HK-2 (cell line): Measurements from ENCODE around the gene ABCG4.
A peak's percentile ranks its signal among the peaks of the same experiment; 100 is the strongest.
"Not testable (repeated sequence)": the region's sequence is repeated elsewhere in the genome, so short reads cannot be mapped to it uniquely, and the experiment has no call there.

Experiments used
- DNase-seq: peaks from one replicate; pipeline ENCODE4 v3.0.0-alpha.2; 2018; ENCODE audit not compliant: unreplicated experiment

Gene ABCG4

DNA sequence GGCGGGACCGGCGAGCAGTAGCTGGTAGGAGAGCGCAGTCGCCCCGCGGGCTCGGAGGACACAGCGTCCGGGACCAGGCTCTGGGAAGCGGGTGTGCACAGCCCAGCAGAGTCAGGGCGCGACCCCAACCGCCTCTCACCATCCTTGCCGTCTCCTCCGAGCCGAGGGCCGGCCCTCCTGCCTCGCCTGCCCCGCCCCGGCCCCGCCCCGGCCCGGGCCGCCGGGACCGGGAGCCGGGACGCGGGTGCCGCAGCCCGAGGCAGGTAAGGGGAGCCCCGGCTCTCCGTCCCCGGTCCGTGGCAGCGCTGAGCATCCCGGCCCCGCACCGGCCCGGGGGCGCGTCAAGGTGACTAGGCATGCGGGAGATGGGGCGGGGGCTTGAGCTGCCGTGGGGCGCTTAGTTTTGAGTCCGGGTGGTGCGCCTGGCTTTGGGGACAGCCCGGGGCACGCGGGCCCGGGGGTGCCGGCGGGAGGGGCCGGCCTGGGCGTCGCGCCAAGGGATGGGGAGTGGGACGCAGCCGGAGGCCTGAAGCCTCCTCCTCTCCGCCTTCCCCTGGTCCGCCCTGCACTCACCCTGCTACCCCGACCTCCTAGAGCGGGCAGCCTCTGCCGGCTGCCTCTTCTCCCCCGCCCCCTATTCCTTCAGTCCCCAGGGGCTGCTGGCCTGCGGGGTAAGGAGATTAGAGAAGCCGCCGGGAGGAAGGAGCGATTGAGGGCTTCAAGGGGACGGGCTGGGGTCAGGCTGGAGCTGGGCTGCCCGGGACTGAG is at the start of gene ABCG4:
ABCG4 (plus strand) TSS at position 35 of the 768 bp plus-strand sequence. CDS start 914 bp downstream, outside the sequence.
- no peak for DNase-seq

DNA sequence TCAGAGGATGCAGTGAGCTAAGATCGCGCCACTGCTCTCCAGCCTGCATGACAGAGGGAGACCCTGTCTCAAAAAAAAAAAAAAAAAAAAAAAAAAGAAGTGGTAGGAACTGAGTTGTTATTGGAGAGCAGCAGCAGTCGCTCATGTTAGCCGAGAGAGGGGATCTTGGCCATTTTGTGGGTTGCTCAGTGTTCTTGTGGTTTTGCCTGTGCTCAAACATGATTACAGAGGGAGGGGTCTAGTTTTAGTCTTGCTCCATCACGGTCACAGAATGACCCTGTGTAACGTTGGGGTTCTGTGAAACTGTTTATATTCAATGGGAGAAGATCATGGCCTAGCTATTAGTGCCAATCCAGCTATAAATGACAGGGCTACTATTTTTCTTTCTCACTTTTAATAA is 49.1 kb upstream of the ABCG4 start:
- DNase-seq, result no peak

DNA sequence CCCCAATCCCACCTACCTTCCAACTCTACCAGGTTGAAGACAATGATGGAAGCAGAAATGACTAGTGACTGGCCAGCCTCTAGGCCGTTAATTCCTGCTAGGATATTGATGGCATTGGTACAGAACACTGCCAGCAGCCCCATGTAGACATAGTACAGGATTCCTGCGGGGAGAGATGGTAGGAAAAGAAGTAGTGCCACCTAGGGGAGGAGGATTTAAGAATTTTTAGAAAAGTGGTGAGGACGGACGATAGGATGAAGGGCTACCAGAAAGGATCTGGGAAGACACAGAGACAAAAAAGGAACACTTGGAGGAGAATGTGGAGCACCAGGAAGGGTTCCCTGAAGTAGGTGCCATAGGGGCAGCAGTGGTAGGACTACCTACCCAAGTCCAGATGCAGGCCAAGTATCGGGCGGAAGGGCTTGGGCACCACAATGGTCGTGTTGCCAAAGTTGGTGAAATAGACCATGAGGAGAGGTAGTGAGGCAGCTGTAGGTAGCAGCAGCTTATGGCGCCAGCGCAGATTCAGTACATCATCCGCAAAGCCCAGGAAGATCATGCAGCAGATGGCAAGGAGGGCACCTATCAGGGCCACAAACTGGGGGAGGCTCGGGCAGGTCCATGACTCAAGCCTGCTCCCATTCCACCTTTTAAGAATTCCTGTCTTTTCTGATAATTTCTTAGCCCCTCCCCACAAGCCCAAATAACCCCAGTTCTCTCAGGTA is 48.4 kb upstream of the ABCG4 start:
- DNase-seq, result no peak

DNA sequence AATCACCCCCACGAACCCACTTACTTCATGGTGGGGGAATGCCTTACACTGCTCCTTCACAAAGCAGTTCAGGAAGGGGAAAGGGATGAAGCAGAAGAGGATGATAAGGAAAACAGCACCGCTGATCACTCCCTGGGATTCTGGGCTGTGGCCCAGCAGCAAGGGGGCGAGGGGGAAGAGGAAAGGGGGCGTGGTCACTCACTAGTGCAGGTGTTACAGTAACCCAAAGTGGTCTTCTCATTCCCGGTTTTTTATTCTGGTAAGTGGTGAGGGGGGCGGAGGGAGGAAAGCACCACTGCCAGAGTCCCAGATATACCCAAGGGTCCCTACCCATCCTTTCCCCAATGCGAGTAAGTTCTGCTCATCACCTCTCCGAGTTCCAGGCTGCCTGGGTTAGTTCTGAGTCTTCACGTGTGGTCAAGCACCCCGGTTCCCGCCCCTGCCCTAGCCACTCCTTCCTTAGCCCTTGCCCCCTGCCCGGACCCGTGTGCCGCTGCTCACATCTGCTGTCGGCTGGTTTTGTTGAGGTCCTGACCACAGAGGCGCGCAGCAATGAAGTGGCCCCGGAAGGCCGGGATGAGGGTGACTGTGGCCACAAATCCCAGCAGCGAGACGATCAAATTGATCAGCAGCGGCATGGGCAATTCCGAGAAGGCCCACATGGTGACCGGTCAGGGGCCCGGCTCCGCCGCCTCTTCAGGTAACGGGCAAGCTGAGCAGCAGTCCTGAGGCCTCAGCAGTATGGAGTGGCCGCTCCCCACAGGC is 47.7 kb upstream of the ABCG4 start:
- DNase-seq, result no peak

DNA sequence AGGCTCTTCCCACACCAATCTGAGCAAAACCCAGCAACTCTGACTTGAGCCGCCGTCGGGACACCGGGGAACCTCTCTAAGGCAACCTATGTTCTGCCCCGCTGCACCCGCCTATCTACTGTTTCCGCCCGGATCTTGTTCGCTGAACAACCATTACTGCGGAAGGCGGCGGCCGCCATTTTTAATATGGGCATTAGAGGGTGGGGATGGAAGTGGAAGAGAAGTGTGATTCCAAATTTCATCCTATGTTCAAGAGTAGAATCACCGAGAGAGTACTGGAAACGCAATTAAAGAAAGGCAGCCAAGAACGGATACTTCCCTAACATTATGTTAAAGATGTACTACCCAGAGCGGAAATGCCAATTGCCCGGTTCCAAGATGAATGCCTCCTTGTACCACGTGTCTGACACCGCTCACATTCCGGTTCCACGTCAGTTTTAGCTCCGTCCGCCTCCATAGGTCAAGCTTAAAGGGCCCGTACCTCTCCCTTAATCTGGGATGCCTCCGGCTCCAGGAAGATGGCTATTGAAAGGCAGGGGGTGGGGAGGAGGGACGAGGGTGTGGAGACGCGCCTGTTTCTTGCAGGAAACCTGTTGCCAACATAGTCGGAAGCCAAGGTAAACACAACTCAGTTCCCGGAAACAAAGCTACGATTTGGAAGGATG is 47.0 kb upstream of the ABCG4 start, which contains the start of gene DPAGT1:
DPAGT1 (minus strand) TSS at position 95 of the 665 bp plus-strand sequence. CDS start 198 bp downstream, outside the sequence.
- peak; percentile 79 for DNase-seq

DNA sequence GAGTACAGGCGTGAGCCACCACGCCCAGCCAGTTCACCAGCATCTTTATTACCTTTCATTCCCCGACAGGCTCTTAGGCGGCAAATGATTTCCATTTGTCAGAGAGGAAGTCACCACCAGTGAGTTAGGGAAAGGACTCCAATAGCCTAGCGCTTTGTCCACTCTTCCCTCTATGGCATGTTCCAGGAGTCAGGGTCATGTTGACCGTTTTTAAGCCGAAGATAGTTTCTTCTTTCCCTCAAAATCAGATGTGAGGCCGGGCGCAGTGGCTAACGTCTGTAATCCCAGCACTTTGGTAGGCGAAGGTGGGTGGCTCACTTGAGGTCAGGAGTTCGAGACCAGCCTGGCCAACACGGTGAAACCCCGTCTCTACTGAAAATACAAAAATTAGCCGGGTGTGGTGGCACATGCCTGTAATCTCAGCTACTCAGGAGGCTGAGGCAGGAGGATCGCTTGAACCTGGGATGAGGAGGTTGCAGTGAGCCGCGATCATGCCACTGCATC is 45.6 kb upstream of the ABCG4 start:
- not testable (repeated sequence) for DNase-seq

DNA sequence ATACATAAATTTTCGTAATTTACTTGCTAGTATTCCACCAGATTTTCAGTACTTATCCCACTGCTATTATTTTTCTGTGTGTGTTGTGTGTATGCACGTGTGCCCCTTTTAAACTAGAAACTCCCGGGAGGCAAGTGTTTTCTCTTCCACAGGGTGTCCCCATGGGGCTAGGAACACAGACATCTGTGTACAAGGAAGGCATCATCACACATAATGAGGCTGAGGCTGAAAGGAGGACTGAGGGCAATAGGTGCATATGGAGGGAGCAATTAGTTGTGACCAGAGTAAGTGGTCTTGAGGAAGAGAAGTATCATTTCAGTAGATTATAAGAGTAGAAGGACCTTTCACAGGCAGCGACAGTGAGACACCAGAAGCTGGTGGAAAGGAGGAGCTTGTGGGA is 45.1 kb upstream of the ABCG4 start:
- DNase-seq, result no peak

DNA sequence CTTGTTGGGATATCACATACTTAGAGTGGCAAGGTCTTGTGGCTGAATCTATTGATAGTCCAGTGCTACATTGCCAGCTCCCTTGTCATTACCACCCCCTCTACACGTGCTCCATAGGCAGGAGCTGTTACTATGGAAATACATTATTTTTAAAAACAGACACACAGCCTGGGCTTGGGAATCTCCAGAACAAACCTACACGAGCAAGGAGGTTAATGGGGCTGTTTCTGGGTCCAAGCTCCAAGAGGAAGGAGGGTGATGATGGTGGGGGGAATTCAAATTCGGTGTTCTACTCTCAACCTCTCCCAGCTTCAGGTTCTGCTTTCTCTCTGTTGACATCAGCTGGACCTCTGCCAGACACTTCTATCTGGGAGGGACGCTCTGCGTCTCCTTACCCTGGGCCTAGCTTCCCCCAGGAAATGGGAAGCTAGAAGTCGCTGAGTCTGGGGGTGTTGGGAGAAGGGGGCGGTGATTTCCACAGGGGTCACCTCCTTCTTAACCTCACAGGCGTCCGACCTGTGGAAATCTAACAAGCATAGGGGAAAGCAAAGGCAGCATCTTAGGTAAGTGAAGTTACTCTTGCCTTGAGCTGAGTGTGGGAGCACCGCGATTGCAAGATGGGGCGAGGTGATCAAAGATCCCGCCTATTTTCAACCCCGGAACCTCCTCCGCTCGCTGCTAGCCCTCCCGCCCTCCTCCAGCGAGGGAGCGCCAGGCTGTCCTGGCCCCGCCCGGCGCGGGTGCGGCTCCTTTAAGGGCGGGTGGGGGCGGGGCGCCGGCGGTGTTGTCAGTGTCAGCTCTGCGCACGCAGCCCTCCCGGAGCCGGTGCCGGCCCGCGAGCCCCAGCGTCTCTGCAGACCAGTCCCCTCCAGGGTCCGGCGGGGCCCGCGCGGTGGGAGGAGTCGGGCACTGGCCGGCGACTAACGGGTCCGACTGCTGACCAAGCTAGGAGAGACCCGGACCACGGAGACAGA is 42.0 kb upstream of the ABCG4 start, which contains the start of gene C2CD2L:
C2CD2L (plus strand) TSS at position 781 of the 974 bp plus-strand sequence. CDS start 398 bp downstream, outside the sequence.
- peak; percentile 84 for DNase-seq

DNA sequence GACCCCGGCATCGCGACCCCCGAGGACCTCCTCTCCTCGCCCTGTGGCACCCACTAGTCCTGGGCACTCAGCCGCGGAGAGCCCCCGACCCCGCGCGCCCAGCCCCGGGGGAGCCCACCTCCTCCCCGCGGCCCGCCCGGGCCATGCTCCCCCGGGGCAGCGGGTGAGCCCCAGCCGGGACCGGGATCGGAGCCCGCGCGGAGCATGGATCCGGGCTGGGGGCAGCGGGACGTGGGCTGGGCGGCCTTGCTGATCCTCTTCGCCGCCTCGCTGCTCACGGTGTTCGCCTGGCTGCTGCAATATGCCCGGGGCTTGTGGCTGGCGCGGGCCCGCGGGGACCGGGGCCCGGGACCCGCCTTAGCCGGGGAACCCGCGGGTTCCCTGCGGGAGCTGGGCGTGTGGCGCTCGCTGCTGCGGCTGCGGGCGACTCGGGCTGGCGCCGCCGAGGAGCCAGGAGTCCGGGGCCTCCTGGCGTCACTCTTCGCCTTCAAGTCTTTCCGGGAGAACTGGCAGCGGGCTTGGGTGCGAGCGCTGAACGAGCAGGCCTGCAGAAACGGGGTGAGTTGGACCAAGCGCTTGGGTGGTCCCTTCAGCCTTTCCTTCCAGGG is 41.2 kb upstream of the ABCG4 start:
- DNase-seq, result no peak

DNA sequence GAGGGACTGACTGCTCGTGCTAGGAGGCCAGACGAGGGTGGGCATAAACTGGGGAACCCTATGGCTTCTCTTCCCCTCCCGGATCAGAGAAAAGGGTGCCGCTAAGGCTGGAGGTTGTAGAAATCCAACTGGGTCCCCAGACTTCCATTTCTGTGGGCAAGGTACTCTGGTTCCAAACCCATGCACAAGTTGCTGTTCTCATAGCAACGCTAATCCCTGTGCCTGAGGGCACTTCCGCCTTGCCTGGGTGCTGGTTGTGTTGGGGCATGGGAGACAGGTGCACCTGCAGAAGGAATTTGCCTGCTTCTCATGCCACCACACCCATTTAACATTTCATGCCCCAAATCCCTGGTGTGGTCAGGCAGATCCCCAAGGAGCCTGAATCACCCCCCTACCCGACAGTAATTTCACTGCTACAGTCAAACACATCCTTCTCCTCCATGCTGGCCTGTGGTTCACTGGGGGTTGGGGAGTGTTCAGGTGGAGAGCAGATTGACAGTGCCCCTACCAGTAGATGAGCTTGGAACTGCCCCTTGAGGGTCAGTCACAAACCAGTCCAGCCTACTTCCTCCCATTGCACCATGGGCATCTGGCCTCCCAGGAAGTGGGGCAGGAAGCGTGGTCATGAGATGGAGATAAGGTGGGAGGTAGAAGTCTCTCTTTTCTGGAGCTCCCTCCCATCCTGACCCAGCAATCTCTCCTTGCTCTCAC is 40.6 kb upstream of the ABCG4 start:
- DNase-seq, result peak; percentile 34

DNA sequence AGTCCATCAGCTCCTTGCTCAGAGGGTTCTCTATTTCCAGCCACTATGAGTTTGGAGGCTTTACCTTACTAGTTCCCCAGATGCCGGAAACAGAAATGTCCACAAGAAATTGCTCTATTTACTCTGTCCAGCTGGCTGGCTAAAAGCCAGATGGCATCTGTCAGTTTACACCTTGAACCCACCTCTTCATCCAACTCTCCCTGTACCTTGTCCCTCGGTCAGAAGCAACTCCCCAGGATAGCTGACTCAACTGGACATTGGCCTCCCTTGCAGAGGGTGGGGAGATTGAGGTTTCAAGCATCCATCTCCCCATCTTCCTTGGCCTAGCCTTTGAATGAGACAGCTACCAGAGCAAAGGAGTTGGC is 40.0 kb upstream of the ABCG4 start:
- DNase-seq, result no peak

DNA sequence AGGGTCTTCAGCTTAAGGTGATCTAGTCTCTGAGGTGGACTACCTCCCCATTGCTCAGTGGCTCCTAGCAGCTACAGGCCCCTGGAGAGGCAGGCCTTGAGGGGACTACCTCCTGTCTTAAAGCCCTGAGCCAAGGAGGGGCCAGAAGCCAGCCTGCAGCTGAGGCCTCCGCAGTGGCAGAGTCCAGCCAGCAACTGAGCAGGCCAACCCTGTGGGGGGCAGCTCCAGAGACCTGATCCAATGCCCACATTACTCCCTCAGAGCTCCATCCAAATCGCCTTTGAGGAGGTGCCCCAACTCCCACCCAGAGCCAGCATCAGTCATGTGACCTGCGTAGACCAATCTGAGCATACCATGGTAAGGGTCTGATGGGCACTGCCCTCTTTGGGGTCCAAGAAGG is 39.0 kb upstream of the ABCG4 start:
- DNase-seq, result no peak

DNA sequence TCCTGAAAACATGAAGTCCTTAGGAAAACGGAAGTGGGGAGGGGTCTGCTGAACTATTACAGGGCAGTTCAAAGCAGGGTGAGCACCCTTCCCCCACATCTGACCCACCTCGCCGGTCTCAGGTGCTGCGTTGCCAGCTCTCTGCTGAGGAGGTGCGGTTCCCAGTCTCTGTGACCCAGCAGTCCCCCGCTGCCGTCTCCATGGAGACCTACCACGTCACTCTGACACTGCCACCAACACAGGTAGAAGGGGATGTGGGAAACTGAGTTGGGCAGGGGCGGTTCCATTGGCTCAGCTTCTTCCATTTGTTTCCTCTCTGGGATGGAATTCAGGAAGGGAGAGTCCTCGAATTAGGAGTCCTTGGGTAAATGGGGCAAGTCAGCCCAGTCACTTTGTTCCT is 38.4 kb upstream of the ABCG4 start:
- no peak for DNase-seq

DNA sequence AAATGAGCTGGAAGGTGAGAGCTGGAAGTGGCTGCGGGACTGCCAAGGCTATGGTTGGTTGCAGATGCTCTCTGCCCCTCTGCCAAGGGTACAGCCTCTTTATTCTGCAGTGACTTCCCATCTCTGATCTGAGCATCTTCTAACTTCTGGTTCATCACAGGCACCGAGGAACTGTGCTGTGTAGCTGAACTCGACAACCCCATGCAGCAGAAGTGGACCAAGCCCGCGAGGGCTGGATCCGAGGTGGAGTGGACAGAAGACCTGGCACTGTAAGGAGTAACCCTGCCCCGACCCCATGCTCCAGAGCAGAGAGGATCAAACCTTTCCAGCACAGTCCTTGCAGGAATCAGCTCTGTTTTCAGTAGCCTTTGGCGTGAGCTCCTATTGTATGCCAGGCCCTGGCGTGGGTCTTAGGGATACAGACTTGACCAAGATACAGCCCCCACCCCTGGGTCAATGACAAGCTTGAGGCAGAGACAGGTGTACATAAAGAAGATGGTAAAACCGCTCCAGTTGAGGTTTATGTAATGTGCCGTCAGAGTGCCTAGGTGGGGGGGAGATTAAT is 37.4 kb upstream of the ABCG4 start:
- DNase-seq, result no peak

DNA sequence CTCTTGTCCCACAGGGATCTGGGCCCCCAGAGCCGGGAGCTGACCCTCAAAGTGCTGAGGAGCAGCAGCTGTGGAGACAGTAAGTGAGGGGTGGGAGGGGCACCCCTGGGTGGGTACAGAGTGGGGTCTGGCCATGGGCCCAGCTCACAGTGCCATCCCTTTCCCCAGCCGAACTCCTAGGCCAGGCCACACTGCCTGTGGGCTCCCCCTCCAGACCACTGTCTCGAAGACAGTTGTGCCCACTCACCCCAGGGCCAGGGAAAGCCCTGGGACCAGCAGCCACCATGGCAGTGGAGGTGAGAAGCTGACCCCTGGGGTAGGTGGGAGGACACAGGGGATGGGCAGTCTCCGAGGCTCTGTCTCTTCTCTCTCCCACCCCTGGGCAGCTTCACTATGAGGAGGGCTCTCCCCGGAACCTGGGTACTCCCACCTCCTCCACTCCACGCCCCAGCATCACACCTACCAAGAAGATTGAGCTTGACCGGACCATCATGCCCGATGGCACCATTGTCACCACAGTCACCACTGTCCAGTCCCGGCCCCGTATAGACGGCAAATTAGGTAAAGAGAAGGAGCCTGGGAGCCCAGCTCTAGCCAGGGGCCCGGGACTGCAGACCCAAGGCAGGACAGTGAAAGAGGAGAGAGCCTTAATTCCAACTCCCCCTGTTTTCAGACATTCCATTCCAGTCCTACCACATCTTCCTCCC is 36.4 kb upstream of the ABCG4 start:
- no peak for DNase-seq

DNA sequence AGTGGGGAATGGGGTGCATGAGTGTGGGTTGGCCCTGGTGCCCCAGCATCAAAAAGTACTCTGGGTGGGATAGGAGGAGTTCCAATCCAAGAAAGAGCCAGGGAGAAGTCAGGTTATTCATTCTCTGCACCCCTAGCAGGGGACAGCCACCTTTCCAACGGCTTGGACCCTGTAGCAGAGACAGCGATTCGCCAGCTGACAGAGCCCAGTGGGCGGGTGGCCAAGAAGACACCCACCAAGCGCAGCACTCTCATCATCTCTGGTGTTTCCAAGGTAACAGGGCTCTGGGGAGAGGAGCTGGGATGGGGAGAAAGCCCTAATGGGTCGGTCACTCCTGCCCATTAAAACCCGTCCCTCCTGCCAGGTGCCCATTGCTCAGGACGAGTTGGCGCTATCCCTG is 35.1 kb upstream of the ABCG4 start:
- no peak for DNase-seq

DNA sequence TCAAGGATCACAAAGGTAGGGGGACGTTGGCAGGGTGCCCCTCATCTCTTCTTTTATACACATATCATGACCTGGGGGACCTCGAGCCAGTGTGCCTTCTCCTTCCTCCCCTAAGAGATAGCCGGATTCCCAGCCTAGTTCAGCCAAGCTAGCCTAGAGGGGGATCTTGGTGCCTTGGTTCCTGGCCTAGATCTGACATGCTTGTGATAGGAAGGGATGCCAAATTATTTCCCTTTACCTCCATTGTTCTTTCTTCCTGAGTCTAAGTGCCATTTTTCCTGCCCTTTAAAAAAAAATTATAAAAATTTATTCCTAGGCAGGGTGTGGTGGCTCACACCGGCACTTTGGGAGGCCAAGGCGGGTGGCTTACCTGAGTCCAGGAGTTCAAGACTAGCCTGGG is 34.5 kb upstream of the ABCG4 start:
- no peak for DNase-seq

DNA sequence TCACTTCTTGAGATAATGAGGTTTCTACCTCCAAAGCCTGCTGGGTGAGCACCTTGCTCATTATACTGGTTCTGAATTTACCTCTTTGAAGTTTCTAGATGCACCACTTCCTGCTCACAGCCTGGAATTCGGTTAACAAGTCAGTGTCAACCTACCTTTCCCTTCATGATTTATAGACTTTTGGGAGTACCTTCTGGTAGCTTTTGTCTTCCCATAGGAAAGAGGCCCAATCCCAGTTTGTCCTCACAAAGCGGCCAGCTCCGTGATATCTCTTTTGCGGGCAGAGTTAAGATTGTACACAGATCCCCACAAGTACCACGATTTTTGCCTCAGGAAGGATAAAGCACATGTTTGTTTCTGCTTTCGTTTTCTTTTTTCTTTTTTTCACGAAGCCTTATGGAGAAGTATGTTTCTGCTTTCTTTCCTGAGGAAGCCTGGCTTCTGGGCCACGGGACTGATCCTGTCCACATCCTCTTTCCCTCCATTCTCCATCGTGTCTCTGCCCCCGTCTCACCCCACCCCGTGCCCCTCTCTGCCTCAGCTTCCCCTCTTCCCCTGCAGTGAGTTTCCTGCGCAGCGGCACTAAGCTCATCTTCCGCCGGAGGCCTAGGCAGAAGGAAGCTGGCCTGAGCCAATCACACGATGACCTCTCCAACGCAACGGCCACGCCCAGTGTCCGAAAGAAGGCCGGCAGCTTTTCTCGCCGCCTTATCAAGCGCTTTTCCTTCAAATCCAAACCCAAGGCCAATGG is 33.2 kb upstream of the ABCG4 start:
- no peak for DNase-seq
